ENCODE measurements around the gene KCND2.
A peak's percentile ranks its signal among the peaks of the same experiment; 100 is the strongest.

The KCND2 gene

GRCh38 chr7:120412139-120413050, 139.4 kb downstream of the KCND2 start:
- DNase-seq, result no peak

DNA sequence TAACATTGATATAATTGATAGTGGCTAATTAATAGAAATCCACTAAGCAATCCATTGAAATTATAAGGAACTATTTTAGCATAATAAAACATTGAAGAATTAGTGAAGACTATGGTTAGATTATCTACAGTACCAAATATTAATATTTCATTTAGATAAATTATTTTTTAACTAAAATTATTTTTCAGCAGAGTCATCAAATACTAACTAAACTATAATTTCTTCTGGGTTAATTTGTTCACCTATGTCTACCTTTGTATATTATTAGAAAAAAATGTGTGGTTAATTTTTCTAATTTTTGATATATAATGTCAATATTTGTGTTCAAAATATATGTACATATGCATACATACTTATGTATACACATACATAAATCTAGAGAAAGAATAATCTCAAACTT, 140.2 kb downstream of the KCND2 start:
- DNase-seq, result no peak

DNA sequence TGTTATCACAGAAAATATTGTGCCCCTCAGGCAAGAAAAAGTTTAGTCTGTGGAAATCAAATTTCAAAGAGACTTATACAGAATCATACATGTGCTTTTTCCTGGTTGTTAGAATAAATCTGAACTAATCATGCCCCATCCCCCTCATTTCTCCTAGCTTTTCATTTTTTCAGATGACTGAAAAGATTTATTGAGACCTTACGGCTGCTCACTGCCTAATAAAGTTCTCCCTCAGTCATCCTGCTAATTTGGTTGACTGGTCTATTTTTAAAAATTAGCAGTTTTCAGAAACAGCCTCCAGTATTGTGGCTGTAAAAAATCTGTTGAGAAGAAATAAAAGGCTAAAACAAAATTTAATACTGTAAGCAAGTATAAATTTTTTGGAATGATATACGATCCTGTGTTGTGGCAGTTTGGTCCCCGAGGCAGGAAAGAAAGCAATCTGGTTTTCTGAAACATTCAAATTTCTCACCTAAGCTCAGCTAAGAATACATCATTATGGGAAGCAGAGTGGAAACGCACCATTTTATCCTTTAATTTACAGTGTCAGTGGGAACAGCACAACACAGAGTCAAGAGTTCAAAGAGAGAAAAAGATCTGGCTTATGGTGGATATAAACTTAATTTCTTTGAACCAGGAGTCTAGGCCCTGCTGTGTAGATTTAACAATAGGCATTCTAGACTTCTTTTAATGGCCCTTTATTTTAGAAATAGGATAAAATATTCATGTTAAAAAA, 144.4 kb downstream of the KCND2 start:
- DNase-seq, result no peak

- DNase-seq, result no peak
Observed at GRCh38 chr7:120421151-120421651, 148.2 kb downstream of the KCND2 start.

DNA sequence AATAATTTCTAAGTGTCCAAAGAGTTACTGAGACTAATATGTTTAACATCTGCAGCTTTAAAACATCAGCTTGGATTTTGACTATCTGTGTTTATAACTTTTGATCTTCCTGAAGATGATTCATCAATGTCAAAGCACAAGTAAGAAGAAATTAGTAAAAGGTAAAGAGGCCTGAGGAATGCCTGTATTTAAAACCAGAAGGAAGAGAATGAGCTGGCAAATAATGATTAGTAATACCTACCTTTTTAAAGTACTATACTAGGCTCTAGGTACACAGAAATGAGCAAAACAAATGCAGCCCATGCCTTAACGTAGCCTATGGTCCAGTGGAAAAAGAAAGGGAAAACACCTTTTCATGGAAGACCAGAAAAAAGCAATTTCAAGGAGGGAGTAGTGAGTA, 158.0 kb downstream of the KCND2 start:
- no peak for DNase-seq

DNA sequence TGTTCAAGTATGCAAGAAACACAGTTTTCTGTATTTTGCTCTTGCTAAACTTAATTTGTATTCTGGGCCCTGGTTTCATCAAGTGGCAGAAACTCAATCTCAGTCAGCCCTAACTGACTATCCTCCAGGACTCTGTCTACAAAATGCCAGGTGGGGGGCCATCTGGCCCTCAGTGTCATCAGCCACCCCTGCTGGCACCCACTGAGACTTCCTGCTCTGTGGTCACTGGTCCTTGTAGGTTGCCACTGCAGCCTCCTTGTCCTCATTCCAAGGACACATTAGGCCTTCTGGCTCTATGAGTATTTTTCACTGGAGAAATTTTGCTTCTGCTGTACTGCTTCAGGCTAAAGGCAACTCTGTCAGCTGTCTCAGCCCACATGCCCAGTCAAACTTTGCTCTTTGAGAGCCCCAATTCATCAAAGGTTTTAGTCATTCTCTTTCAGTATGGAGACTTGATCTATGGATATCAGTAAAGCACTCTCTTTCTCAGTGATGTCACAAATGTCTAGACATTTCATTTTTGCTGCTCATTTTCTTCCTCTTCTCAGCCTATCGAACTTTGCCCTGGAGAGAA, 163.6 kb downstream of the KCND2 start:
- DNase-seq, result no peak

GRCh38 chr7:120441850-120442249, 168.9 kb downstream of the KCND2 start:
- no peak for DNase-seq

DNA sequence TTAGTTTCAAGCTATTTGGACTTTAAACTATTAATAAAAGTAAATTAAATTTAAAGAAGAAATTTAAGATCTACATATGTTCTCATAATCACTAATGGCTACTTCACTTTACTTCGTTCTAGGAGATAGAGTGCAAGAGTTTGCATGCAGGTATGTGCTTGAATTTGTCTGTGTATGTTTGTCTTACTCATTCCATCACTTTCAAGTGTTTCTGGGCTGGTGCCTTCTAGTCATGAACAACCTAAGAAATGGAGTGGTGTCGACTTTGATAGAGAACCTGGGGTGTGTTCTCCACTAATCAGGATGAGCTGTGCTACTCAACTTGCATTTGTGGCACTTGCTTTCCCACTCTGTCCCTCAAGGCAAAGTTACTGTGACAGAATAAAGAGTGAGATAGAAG, 169.9 kb downstream of the KCND2 start:
- DNase-seq, result no peak

DNA sequence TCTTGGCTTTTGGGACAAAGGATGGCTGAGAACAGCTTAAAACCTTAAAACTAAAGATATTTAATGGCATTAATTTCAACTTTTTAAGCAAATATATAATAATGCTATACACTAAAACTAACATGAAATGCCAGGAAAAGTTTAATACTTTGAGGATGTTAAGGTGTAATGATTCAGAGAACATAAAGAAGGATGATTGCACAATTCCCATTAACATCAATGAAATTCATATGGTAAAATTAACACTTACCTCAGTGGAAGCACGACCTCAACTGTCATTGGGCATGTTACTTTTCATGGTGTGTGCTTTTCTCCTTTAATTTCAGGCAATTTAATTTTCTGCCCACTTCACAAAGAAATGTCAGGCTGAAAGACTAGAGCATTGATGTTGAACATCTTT, 171.7 kb downstream of the KCND2 start:
- DNase-seq, result no peak

DNA sequence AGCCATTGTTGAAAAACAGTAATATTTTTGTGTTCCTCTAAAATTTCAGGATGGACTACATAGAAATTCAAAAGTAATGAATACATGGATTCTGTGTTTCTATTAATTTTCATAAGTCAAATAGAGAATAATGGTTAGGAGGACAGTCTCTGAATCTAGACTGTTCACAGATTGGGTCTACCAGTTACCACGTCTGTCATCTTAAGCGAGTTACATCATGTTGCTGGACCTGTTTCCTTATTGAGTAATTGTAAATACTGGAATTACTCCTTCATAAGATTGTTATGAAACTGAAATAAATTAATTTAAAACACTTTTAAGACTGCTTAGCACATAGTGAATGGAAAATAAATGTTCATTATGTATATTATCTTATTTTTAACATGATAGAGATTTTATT, 172.3 kb downstream of the KCND2 start:
- no peak for DNase-seq

DNA sequence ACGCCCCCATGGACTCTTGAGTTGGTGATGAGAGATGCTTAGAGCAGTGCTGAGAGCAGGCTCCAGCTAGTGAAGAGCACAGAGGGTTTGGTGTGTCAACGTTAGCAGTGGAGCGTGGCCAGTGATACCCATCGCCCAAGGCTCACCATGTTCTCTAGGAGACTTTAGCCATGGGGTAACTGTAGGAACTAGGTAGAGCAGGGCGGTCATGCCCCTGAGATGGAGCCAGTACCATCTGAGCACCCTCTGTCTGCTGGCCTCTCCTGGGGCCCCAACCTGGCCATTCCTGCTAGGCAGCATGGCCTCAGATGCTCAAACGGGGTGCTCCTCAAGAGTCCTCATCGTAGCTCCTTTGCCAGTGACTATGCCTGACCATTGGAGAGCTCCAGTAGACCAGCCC, 179.7 kb downstream of the KCND2 start:
- no peak for DNase-seq

- no peak for DNase-seq
Observed at GRCh38 chr7:120456699-120457098, 183.7 kb downstream of the KCND2 start.

DNA sequence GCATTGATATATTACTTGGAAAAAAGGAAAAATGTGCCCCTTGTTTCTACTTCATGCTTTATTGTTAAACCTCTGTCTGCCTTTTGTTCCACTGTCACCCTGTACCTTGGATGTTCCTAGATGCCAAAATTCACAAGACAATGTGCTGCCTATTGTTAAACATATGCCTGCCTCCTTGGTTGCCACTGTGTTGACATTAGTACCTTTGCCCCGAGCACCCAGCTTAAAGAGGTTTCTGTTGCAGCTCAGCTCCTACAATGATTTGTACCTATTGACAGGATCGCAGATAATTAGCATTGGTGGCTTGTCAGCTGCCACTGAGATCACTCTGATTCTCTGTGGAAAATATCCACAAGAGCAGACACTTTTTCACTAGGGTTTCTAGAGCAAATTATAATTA, 188.0 kb downstream of the KCND2 start:
- peak; percentile 35 for DNase-seq

- DNase-seq, result no peak
Observed at GRCh38 chr7:120462991-120463390, 190.0 kb downstream of the KCND2 start.

GRCh38 chr7:120464104-120464503, 191.1 kb downstream of the KCND2 start:
- DNase-seq, result no peak

- DNase-seq, result no peak
Observed at GRCh38 chr7:120467676-120468075, 194.7 kb downstream of the KCND2 start.

DNA sequence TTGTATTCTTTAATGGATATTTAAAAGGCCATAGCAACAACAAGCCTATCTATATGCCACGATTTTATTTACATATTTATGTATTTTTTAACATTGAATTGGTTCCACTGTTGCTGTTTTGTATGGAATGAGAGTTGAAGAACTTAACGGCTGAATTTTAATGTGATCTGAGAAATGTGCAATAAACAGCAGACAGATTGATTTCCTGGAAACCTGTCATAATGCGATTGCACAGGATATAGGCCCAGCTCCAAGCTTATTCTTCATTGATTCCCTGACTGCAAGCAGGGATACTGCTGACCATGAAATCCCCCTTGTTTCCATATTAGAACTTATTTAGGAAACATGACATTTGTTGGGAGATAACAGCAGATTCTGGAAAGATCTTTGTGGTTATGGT, 195.6 kb downstream of the KCND2 start:
- no peak for DNase-seq

DNA sequence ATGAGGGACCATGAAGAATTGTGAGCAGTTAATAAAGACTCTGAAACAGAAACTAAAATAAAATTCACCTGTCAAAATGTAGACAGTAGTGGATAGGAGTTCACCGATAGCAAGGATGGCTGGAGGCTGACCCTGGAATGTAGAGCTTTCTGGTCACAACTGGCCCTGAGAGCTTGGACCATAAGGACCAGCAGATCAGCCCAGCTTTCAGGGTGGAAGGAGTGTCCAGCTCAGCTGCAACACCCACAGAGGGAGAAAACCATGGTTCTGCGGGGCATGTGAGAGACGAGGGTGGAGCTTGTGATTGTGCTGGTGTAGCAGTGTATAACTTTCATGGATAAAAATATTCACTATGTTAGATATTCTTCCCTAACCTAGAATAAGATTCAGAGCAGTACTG, 199.9 kb downstream of the KCND2 start:
- DNase-seq, result no peak

- no peak for DNase-seq
Observed at GRCh38 chr7:120473352-120473751, 200.4 kb downstream of the KCND2 start.

DNA sequence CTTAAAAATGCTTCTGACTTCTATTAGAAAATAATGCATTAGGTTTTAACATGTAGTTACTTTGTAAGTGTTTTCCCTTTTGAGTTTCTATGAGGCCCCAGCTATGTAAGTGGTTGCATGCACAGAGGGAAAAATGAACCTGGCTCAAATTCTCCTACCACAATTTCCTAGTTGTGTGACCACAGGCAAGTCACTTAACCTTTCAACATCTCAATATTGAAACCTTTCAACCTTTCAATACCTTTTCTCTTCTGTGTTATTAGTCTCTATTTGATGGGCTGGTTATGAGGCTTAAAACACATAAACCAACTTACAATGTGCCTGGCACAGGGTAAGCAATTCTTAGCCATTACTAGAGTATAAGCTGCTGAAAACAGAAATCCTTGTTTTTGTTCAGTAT, 203.0 kb downstream of the KCND2 start:
- no peak for DNase-seq

DNA sequence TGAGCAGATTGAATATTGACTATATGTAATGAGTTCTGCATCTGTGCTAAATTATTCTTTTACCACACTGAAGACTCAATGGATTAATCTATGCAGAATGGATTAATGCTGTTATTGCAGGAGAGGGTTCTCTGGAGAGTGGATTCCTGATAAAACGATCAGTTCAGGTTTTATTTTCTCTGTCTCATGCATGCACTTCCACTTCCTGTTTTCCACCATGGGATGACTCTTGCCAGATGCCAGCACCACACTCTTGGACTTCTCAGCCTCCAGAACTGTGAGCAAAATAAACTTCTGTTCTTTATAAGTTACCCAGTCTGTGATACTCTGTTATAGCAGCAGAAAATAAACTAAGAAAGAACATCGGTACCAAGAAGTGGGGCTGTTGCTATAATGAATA, 207.5 kb downstream of the KCND2 start:
- no peak for DNase-seq

DNA sequence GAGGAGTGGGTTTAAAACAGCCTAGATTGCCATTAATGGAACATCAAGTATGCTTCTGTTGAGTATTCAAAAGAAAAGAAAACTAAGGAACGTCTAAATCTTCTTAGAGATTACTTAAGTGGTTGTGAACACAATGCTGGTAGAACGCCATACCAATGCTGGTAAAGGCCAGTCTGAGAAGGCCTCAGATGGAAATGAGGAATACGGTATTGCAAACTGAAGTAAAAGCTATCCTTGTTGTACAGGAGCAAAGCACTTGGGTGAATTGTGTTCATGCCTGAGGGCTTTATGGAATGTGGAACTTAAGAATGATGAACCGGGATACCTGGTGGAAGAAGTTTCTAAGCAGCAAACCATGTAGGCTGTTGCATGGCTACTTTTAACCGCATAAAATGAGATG, 208.0 kb downstream of the KCND2 start:
- DNase-seq, result no peak

- no peak for DNase-seq
Observed at GRCh38 chr7:120486164-120486563, 213.2 kb downstream of the KCND2 start.

DNA sequence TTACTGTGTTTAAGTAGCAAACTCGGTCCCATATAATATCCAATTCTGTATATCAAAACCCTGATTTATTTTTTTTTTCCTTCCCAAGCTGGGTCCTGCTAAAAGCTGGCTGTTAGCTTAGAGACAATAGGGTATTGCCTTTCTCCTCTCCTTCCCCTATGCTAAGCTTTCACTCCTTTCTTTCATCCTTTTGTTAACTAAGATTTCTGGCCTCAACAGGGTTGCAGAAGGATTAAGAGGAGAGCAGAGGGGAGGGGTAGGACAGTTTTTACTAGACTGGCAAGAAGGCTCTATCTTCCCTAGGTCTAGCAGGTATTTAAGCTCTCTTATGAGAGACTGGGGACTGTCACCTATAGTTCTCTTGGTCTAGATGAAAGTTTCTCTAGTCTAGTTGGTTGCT, 229.2 kb downstream of the KCND2 start:
- no peak for DNase-seq

Measured in COR-L47 (cell line).